ENCODE measurements around the gene HGFAC.
"Not testable (repeated sequence)": the region's sequence is repeated elsewhere in the genome, so short reads cannot be mapped to it uniquely, and the experiment has no call there.

The HGFAC gene

DNA sequence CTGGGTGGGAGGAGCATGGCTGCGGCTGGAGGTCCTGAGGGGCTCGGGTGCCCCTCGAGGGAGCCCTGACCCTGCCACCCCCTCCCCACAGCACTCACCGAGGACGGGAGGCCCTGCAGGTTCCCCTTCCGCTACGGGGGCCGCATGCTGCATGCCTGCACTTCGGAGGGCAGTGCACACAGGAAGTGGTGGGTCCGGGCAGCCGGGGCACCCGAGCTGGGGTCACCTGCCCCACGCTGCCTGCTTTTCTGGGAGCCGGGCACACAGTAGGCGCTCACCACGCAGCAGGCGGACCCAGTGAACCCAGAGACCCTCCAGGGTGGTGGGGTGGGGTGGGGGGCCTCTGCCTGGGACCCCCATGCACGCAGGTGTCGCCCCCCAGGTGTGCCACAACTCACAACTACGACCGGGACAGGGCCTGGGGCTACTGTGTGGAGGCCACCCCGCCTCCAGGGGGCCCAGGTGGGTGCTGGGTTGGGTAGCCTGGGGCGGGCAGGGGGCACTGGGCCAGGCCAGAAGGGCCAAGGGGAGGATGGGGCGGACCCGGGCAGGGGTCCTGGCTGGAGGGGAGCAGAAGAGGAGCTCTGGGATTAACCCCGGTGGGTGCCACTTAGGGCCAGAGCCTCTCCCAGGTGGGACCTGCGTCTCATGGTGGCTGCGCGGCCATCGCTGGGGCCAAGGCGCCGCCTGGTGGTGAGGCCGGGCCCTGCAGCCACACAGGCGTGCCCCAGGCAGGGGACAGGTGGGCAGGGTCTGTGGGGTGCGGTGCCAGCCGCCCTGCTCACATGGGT, 1.4 kb downstream of the HGFAC start:
- no peak for DNase-seq (ENCODE audit: low spot score)

- no peak for DNase-seq (ENCODE audit: low spot score)
Measured at GRCh38 chr4:3443750-3444309, 2.1 kb downstream of the HGFAC start.

DNA sequence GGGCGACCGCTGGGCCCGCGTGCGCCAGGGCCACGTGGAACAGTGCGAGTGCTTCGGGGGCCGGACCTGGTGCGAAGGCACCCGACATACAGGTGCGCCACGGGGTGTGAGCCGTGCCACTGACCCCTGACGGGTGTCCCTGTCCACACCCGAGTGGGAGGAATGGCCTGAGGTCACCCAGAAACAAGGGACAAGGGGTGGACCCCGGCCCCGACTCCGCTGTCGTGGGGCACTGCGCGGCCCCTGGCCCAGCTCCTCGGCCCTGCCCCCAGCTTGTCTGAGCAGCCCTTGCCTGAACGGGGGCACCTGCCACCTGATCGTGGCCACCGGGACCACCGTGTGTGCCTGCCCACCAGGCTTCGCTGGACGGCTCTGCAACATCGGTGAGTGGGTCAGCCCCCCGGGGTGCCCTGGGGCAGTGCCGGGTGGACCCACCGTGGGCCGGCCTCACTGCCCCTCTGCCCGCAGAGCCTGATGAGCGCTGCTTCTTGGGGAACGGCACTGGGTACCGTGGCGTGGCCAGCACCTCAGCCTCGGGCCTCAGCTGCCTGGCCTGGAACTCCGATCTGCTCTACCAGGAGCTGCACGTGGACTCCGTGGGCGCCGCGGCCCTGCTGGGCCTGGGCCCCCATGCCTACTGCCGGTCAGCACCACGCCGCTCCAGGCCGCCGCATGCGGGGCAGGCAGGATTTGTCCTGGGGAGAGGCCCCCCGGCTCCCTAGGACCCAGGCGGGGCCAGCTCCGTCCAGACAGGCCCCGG, 2.8 kb downstream of the HGFAC start:
- no peak for DNase-seq (ENCODE audit: low spot score)

DNA sequence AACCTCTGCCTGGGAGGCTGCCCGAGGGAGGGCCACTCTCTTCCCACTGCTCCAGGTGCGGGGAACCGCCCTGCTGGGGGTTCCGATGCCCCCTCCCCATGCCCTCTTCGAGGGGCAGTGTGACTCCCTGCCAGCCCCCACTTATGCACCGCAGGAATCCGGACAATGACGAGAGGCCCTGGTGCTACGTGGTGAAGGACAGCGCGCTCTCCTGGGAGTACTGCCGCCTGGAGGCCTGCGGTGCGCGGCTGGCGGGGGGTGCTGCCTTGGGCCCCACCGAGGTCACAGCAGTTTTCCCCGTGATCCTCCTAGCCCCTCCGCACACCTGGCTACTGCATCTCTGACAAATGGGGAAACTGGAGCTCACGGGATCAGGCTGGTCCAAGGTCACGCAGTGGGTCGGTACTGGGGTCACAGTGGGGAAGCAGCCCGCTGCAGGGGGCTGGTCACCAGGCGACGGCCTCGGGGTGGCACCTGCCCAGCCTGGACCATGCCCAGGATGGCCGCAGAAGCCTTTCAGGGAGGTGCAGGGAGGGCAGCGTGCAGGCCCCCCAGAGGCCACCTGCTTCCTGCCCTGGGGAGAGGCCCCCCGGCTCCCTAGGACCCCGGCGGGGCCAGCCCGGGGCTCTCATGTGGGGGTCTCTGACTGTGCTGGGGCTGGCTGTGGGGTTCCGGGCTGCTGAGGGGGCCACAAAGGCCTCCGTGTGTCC, 3.5 kb downstream of the HGFAC start:
- DNase-seq (ENCODE audit: low spot score) = no peak

DNA sequence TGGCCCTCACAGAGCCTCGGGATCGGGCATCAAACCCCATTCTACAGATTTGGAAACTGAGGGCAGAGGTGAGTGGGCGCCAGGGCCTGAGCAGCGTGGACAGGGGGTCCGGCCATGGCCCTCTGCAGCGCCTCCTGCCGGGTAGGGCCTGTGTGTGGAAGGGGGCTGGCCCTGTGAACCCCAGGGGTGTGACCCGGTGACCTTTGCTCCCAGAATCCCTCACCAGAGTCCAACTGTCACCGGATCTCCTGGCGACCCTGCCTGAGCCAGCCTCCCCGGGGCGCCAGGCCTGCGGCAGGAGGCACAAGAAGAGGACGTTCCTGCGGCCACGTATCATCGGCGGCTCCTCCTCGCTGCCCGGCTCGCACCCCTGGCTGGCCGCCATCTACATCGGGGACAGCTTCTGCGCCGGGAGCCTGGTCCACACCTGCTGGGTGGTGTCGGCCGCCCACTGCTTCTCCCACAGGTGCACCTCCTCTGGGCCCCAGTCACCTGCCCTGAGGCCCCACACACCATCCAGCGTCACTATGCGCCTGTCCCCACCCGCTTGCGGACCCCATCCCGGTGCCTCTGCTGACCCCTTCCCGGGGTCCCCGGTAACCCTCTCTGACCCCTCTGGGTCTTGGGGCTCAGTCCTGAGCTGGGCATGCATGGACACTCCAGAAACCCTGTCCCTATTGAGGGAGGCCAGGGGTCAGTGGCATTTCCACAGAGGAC, 4.2 kb downstream of the HGFAC start:
- DNase-seq (ENCODE audit: low spot score) = no peak

DNA sequence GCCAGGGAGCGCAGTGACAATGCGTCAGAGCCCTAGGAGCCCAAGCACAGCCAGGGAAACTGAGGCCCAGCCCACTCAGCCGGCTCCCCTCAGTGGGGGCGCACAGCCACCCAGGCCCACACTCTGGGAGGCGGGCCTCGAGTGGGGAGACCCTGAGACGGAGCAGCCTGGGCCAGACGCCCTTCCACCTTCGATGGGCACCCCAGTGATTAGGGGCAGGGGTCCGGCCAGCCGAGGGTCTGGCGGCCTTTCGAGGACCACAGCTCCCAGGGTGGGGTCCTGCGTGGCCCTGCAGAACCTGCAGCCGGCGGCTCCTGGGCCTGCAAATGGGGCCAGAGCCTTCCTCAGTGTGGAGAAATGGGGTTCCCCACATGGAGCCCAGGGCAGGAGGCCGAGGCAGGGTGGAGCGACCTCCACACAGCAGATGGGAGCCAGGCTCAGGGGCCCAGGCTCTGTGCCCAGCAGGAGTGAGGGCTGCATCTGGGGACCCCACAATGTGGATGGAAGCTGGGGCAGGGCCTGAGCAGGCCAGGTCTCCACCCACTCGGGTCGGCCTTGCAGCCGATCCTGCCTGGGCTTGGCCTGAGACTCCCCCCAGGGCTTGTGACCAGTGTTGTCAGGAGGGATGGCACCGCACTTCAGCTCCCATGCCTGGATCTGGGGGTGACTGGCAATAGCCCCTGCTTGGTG, 5.0 kb downstream of the HGFAC start:
- DNase-seq (ENCODE audit: low spot score) = no peak

DNA sequence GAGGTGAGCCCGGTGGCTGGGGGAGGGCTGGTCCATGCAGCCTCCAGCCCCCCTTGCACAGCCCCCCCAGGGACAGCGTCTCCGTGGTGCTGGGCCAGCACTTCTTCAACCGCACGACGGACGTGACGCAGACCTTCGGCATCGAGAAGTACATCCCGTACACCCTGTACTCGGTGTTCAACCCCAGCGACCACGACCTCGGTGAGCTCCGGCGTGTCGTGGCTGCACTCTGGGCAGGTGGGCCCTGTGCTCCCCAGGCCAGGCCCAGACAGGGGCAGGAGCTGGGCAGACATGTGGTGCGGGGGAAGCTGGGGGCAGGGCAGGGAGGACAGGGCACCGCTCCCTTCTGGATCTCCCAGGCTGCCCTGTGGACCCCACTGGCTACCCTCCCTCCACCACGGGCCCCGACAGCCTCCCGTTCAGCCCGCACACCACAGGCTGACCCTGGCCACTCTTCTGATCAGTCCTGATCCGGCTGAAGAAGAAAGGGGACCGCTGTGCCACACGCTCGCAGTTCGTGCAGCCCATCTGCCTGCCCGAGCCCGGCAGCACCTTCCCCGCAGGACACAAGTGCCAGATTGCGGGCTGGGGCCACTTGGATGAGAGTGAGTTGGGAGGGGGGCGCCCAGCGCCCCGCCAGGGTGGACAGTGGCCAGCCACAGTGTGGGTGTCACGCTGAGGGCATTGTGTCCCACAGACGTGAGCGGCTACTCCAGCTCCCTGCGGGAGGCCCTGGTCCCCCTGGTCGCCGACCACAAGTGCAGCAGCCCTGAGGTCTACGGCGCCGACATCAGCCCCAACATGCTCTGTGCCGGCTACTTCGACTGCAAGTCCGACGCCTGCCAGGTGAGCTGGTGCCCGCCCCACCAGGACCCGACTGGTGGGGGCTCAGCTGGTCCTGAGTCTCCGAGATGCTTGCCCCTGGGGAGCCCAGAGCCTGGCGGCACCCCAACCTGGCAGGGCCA, 5.9 kb downstream of the HGFAC start:
- DNase-seq (ENCODE audit: low spot score) = no peak

DNA sequence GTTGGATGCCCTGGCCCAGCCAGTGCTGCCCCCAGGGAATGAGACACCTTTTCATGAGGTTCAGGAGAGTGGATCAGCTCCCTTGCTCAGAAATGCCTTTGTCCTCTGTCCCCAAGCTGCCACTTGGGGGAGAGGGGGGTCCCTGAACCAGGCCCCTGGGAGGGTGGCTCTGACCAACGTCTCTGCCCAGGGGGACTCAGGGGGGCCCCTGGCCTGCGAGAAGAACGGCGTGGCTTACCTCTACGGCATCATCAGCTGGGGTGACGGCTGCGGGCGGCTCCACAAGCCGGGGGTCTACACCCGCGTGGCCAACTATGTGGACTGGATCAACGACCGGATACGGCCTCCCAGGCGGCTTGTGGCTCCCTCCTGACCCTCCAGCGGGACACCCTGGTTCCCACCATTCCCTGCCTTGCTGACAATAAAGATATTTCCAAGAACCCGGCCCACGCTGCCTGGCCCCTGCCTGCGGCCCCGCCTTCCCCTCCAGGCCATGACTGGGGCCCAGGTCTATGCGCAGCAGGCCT, 7.3 kb downstream of the HGFAC start:
- no peak for DNase-seq (ENCODE audit: low spot score)

DNA sequence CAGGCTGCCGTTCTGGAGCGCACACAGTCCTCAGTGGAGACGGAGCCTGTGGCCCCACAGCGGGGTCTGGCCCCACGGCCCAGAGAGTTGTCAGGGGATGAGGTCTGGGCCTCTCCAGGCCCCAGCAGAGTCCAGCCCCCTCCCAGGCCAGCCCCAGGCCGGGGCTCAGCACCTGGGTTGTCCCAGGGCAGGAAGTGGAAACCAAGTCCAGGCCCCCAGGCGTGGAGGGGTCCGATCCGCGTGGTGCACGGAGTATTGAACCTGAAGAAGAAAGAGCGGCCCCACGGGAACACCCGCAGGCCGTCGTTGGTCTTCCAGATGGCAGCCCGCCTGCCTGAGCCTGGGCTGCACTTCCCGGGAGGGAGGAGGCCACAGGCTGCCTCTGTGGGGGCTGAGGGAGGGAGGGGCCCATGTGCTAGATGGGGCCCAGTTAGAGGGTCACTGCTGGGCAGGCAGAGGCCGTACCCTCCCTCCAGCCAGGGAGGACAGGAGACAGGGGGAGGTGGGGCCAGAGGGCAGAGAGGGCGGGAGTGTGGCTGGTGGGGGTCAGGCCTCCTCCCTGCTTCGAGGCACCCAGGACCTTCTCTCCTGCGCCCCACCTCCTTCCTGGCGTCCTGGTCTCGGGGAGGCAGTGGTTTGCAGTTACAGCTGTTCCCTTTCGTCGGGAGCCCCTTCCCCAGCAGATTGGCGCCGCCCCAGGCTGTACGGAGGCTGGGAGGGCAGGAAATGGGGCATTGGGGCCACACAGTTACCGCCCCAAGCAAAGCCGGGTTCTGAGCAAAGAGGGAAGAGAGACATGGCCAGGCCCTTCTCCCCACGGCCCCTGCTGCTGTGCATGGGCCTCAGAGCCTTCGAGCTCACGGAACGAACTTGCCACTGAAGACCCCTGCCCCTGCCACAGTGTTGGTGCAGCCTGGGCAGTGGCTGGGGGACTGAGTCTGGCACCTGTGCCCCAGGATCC, 8.1 kb downstream of the HGFAC start:
- no peak for DNase-seq (ENCODE audit: low spot score)

DNA sequence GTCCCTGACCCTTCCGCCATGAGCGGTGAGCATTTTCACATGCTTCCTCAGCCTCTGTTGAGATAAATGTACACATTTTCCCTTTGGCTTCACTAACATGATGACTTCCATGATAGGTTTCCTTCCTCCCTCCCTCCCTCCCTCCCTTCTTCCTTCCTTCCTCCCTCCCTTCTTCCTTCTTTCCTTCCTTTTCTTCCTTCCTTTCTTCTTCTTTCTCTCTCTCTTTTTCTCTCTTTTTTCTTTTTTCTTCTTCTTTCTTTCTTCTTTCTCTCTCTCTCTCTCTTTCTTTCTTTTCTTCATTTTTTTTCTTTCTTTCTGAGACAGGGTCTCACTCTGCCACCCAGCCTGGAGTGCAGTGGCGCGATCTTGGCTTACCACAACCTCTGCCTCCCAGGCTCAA, 8.9 kb downstream of the HGFAC start:
- DNase-seq (ENCODE audit: low spot score) = no peak

GRCh38 chr4:3451956-3452355, 10.2 kb downstream of the HGFAC start:
- no peak for DNase-seq (ENCODE audit: low spot score)

- DNase-seq (ENCODE audit: low spot score) = no peak
Measured at GRCh38 chr4:3452376-3452775, 10.6 kb downstream of the HGFAC start.

DNA sequence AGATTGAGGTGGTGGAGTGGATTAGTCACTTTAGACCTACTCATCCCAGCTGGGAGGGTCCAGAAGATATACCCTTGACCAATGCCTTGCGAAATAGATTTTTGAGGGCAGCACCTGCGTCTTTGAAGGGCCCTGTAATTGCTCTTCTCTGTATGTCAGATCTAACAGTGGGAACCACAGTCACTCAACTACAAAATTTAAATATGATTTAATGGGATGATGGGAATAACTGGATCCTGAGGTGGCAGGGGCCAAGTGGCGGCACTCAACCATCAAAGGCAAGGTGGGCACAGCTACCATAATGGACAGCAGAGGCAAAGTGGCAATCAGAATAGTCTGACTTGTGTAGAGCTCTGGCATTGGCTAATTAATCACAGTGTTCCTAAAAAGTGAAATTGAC, 13.8 kb downstream of the HGFAC start:
- DNase-seq (ENCODE audit: low spot score) = not testable (repeated sequence)

DNA sequence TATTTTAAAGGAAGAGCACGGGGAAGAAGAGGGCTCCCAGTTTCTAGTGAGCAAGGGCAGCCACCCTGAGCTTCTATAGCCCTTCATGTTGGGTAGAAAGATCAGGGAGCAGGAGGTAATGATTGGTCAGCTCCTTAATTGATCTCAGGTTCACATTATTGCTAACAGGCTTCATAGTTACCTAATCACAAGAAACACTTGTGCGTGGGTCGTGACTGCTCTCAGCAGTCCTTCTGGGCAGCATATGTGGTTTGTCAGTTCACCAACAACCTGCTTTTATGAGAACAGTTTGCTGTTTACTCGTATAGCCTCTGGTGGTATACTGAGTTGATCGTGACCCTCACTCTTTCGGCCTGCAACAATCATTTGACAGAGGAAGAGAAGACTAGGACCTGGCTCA, 16.6 kb downstream of the HGFAC start:
- no peak for DNase-seq (ENCODE audit: low spot score)

DNA sequence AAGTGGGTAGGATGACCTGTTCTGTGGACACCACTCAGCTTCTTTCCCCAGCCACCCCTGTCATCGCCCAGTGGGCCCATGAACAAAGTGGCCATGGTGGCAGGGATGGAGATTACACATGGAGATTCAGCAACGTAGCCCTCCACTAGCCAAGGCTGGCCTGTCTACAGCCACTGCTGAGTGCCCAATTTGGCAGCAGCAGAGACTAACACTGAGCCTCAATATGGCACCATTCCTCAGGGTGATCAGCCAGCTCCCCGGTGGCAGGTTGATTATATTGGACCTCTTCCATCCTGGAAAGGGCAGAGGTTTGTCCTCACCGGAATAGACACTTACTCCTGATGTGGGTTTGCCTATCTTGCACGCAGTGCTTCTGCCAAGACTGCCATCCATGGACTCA, 17.4 kb downstream of the HGFAC start:
- not testable (repeated sequence) for DNase-seq (ENCODE audit: low spot score)

- DNase-seq (ENCODE audit: low spot score) = no peak
Measured at GRCh38 chr4:3460926-3461325, 19.2 kb downstream of the HGFAC start.

GRCh38 chr4:3461515-3462291, 19.9 kb downstream of the HGFAC start:
- DNase-seq (ENCODE audit: low spot score) = no peak

- no peak for DNase-seq (ENCODE audit: low spot score)
Measured at GRCh38 chr4:3462321-3462789, 20.6 kb downstream of the HGFAC start.
